ENCODE data around the gene CCDC33.

- TF ChIP-seq CTCF (IDR thresholded peaks at IDR 0.05) (no peak), POLR2A (IDR thresholded peaks at IDR 0.05; ENCODE audit: low read depth) (no peak), POLR2AphosphoS5 (IDR thresholded peaks at IDR 0.05) (no peak), EP300 (IDR thresholded peaks at IDR 0.05) (no peak)
Observed at GRCh38 chr15:74214324-74215021, 21.7 kb upstream of the CCDC33 start.
